ENCODE data around the gene CAGE1. TPM values are rescaled to one million over a fixed set of nuclear protein-coding genes. Genes with fewer than 3 reads are reported as not detected.

The CAGE1 gene
- total and polyA plus RNA-seq, 10 of the 15 experiments (the other 5 are each of a cell fraction or from before 2014, with no cell fraction given), result 0.03 to 0.42 (median 0.08) TPM; not detected in 3

GRCh38 chr6:7406743-7407142, 17.2 kb upstream of the CAGE1 start:
- no peak overlapping the region for H2AFZ ChIP-seq (ENCODE audit: control insufficient read depth, low read depth, low read length)
- no peak overlapping the region for H3K4me2 ChIP-seq (ENCODE audit: control insufficient read depth, insufficient read depth)
- H3K27ac ChIP-seq (ENCODE audit: control insufficient read depth, insufficient read depth), result no peak overlapping the region
- H3K79me2 ChIP-seq (ENCODE audit: control insufficient read depth, insufficient read depth, low read length), result no peaks in the 10 kb centered on the region
- ChIA-PET CTCF (no interaction called here), POLR2A (no interaction called here), RAD21 (ENCODE audit: unreplicated experiment) (no interaction called here), SMC1A (ENCODE audit: uncharacterized antibody, unreplicated experiment) (no interaction called here)
- BruUV-seq (replicated peaks), result no TSS peak
- no peaks in the 10 kb centered on the region for H4K20me1 ChIP-seq (ENCODE audit: control insufficient read depth, insufficient read depth)
- no peak for FAIRE-seq
- TF ChIP-seq SMC3 (IDR thresholded peaks at IDR 0.05; ENCODE audit: borderline replicate concordance, low read length), result no peak
- no peak for TF ChIP-seq NKRF (conservative IDR thresholded peaks at IDR 0.05)
- TF ChIP-seq HDGF (IDR thresholded peaks at IDR 0.05), result no peak
- TF ChIP-seq GABPA (IDR thresholded peaks at IDR 0.05; ENCODE audit: low read depth), result no peak
- no peak for TF ChIP-seq NFYA (IDR thresholded peaks at IDR 0.05; ENCODE audit: borderline replicate concordance, low read depth, low read length)
- no peak for TF ChIP-seq TARDBP (IDR thresholded peaks at IDR 0.05; ENCODE audit: borderline replicate concordance)
- peaks cover 2 to 57% of the 10 kb centered on the region in 2 experiments for H3K36me3 ChIP-seq (ENCODE audit: control insufficient read depth in 2 of 2, insufficient read depth in 2 of 2, low read length in 1 of 2)
- H3K9ac ChIP-seq (ENCODE audit: control insufficient read depth, insufficient read depth, low read length), result no peak overlapping the region
- H3K27me3 ChIP-seq (replicated peaks in 1 of 2; ENCODE audit: control insufficient read depth in 2 of 2, insufficient read depth in 2 of 2, low read length in 1 of 2), result no peaks in the 10 kb centered on the region
- intact Hi-C loops (cut with micrococcal nuclease; ENCODE audit: unreplicated experiment), result no loop called here
- no peak for ATAC-seq
- H3K9me3 ChIP-seq (replicated peaks; ENCODE audit: control insufficient read depth, insufficient read depth, low read length), result no peaks in the 10 kb centered on the region
- H3K4me1 ChIP-seq (ENCODE audit: control insufficient read depth, insufficient read depth, low read length), result no peaks in the 10 kb centered on the region
- DNase-seq (ENCODE audit: low read depth, low spot score), result no peak
- H3K4me3 ChIP-seq, result no peak overlapping the region
- WGBS (ENCODE audit: insufficient coverage, insufficient replicate concordance, low lambda C conversion rate, missing lambda C conversion rate), result 97% methylated on average over 9 of the region's 9 CpGs
- in situ Hi-C loops (cut with MboI), result no loop called here

GRCh38 chr6:7404546-7404945, 15.0 kb upstream of the CAGE1 start:
- 99% methylated on average over 5 of the region's 5 CpGs for WGBS (ENCODE audit: insufficient coverage, insufficient replicate concordance, low lambda C conversion rate, missing lambda C conversion rate)
- DNase-seq (ENCODE audit: low read depth, low spot score) (no peak), ATAC-seq (no peak), FAIRE-seq (no peak)
- Histone ChIP-seq H3K79me2 (ENCODE audit: control insufficient read depth, insufficient read depth, low read length) (no peaks in the 10 kb centered on the region), H3K9ac (ENCODE audit: control insufficient read depth, insufficient read depth, low read length) (no peak overlapping the region), H3K9me3 (replicated peaks; ENCODE audit: control insufficient read depth, insufficient read depth, low read length) (no peaks in the 10 kb centered on the region), H3K27me3 (replicated peaks in 1 of 2; ENCODE audit: control insufficient read depth in 2 of 2, insufficient read depth in 2 of 2, low read length in 1 of 2) (no peaks in the 10 kb centered on the region), H3K4me1 (ENCODE audit: control insufficient read depth, insufficient read depth, low read length) (no peaks in the 10 kb centered on the region), H3K4me3 (no peak overlapping the region), H3K4me2 (ENCODE audit: control insufficient read depth, insufficient read depth) (no peak overlapping the region), H3K27ac (ENCODE audit: control insufficient read depth, insufficient read depth) (no peak overlapping the region), H2AFZ (ENCODE audit: control insufficient read depth, low read depth, low read length) (no peak overlapping the region), H3K36me3 (ENCODE audit: control insufficient read depth in 2 of 2, insufficient read depth in 2 of 2, low read length in 1 of 2) (peaks cover 4 to 50% of the 10 kb centered on the region in 2 experiments), H4K20me1 (ENCODE audit: control insufficient read depth, insufficient read depth) (no peaks in the 10 kb centered on the region)
- RAD21 ChIA-PET (ENCODE audit: unreplicated experiment), result no interaction called here
- SMC1A ChIA-PET (ENCODE audit: uncharacterized antibody, unreplicated experiment), result no interaction called here
- CTCF ChIA-PET, result interaction anchor here (0.5 to 1.4 kb wide), 2 partner anchors 129 to 213 kb away, joined by 3 to 5 read pairs; no protein-coding TSS in a partner anchor
- in situ Hi-C loops (cut with MboI), result no loop called here
- BruUV-seq (replicated peaks), result no TSS peak
- intact Hi-C loops (cut with micrococcal nuclease; ENCODE audit: unreplicated experiment), result no loop called here
- POLR2A ChIA-PET, result interaction anchor here (0.9 kb wide), 1 partner anchor 13 kb away, joined by 3 read pairs; no protein-coding TSS in a partner anchor
- TF ChIP-seq SUZ12 (IDR thresholded peaks at IDR 0.05; ENCODE audit: unreplicated experiment) (no peak), CEBPZ (IDR thresholded peaks at IDR 0.05; ENCODE audit: low read depth, low read length) (no peak), ZNF274 (IDR thresholded peaks at IDR 0.05; ENCODE audit: insufficient read depth, insufficient read length) (no peak), ETV6 (conservative IDR thresholded peaks at IDR 0.05 in 1 of 2, IDR thresholded peaks at IDR 0.05 in 1 of 2; ENCODE audit: borderline replicate concordance in 1 of 2, low read depth in 1 of 2) (no peak), HSF1 (IDR thresholded peaks at IDR 0.05; ENCODE audit: low read depth, low read length) (no peak)

All from GM12878 (cell line).